ENCODE results near the gene GP1BB.

Gene GP1BB

GRCh38 chr22:19730655-19731360 lies 7.5 kb downstream of the GP1BB start:
- Histone ChIP-seq H3K4me1 (ENCODE audit: low read length) (no peaks in the 10 kb centered on the region), H3K27me3 (ENCODE audit: low read depth, low read length) (no peaks in the 10 kb centered on the region), H2AFZ (ENCODE audit: low read depth, low read length) (peak overlapping the region; percentile 96), H3K4me2 (ENCODE audit: low read length) (peak overlapping the region; percentile 75), H3K79me2 (ENCODE audit: low read length) (no peaks in the 10 kb centered on the region), H4K20me1 (ENCODE audit: insufficient read depth, low read length) (no peaks in the 10 kb centered on the region), H3K27ac (ENCODE audit: low read length) (no peak overlapping the region), H3K36me3 (replicated peaks; ENCODE audit: low read depth, low read length) (no peaks in the 10 kb centered on the region), H3K4me3 (ENCODE audit: low read length) (peak overlapping the region; percentile 74), H3K9me3 (ENCODE audit: insufficient read depth, low read length) (no peaks in the 10 kb centered on the region), H3K9ac (ENCODE audit: low read length) (peak overlapping the region; percentile 24; the same call in 1 of the 2 replicates)
- TF ChIP-seq EZH2phosphoT487 (IDR thresholded peaks at IDR 0.05; ENCODE audit: low read depth) (no peak), CTCF (IDR thresholded peaks at IDR 0.05; ENCODE audit: low read depth, low read length) (peak; percentile 97)

GRCh38 chr22:19731361-19732135 lies 8.2 kb downstream of the GP1BB start:
- TF ChIP-seq EZH2phosphoT487 (IDR thresholded peaks at IDR 0.05; ENCODE audit: low read depth) (no peak), CTCF (IDR thresholded peaks at IDR 0.05; ENCODE audit: low read depth, low read length) (no peak)
- H3K79me2 ChIP-seq (ENCODE audit: low read length): no peaks in the 10 kb centered on the region
- no peak overlapping the region for H2AFZ ChIP-seq (ENCODE audit: low read depth, low read length)
- no peaks in the 10 kb centered on the region for H3K36me3 ChIP-seq (replicated peaks; ENCODE audit: low read depth, low read length)
- H3K27ac ChIP-seq (ENCODE audit: low read length): no peak overlapping the region
- H4K20me1 ChIP-seq (ENCODE audit: insufficient read depth, low read length): no peaks in the 10 kb centered on the region
- H3K9me3 ChIP-seq (ENCODE audit: insufficient read depth, low read length): no peaks in the 10 kb centered on the region
- peak overlapping the region; percentile 74 for H3K4me3 ChIP-seq (ENCODE audit: low read length)
- H3K9ac ChIP-seq (ENCODE audit: low read length): no peak overlapping the region
- H3K4me2 ChIP-seq (ENCODE audit: low read length): peak overlapping the region; percentile 75
- no peaks in the 10 kb centered on the region for H3K4me1 ChIP-seq (ENCODE audit: low read length)
- no peaks in the 10 kb centered on the region for H3K27me3 ChIP-seq (ENCODE audit: low read depth, low read length)

GRCh38 chr22:19732403-19733113 lies 9.2 kb downstream of the GP1BB start:
- Histone ChIP-seq H3K4me3 (ENCODE audit: low read length) (no peak overlapping the region), H3K9ac (ENCODE audit: low read length) (no peak overlapping the region), H2AFZ (ENCODE audit: low read depth, low read length) (no peak overlapping the region), H3K36me3 (replicated peaks; ENCODE audit: low read depth, low read length) (no peaks in the 10 kb centered on the region), H4K20me1 (ENCODE audit: insufficient read depth, low read length) (no peaks in the 10 kb centered on the region), H3K9me3 (ENCODE audit: insufficient read depth, low read length) (no peaks in the 10 kb centered on the region), H3K27ac (ENCODE audit: low read length) (no peak overlapping the region), H3K27me3 (ENCODE audit: low read depth, low read length) (no peaks in the 10 kb centered on the region), H3K79me2 (ENCODE audit: low read length) (no peaks in the 10 kb centered on the region), H3K4me2 (ENCODE audit: low read length) (no peak overlapping the region), H3K4me1 (ENCODE audit: low read length) (no peaks in the 10 kb centered on the region)
- TF ChIP-seq CTCF (IDR thresholded peaks at IDR 0.05; ENCODE audit: low read depth, low read length) (no peak), EZH2phosphoT487 (IDR thresholded peaks at IDR 0.05; ENCODE audit: low read depth) (no peak)

GRCh38 chr22:19733755-19734154 lies 10.4 kb downstream of the GP1BB start:
- H3K4me1 ChIP-seq (ENCODE audit: low read length): no peaks in the 10 kb centered on the region
- no peaks in the 10 kb centered on the region for H3K9me3 ChIP-seq (ENCODE audit: insufficient read depth, low read length)
- TF ChIP-seq EZH2phosphoT487 (IDR thresholded peaks at IDR 0.05; ENCODE audit: low read depth): no peak
- TF ChIP-seq CTCF (IDR thresholded peaks at IDR 0.05; ENCODE audit: low read depth, low read length): no peak
- no peak overlapping the region for H2AFZ ChIP-seq (ENCODE audit: low read depth, low read length)
- no peaks in the 10 kb centered on the region for H3K27me3 ChIP-seq (ENCODE audit: low read depth, low read length)
- H3K4me3 ChIP-seq (ENCODE audit: low read length): no peak overlapping the region
- no peaks in the 10 kb centered on the region for H3K79me2 ChIP-seq (ENCODE audit: low read length)
- no peaks in the 10 kb centered on the region for H4K20me1 ChIP-seq (ENCODE audit: insufficient read depth, low read length)
- H3K9ac ChIP-seq (ENCODE audit: low read length): no peak overlapping the region
- no peaks in the 10 kb centered on the region for H3K36me3 ChIP-seq (replicated peaks; ENCODE audit: low read depth, low read length)
- H3K4me2 ChIP-seq (ENCODE audit: low read length): no peak overlapping the region
- H3K27ac ChIP-seq (ENCODE audit: low read length): no peak overlapping the region

Measured in OCI-LY3 (cell line).